HG03378 (cell line): ENCODE results near the gene GABRD.
"Not testable (repeated sequence)": the region's sequence is repeated elsewhere in the genome, so short reads cannot be mapped to it uniquely, and the experiment has no call there.

Experiments
- ATAC-seq: cut with Tn5 transposase; IDR thresholded peaks from one replicate; pipeline ENCODE4 v1.9.1; 2021; ENCODE audit warnings: mild to moderate bottlenecking, moderate library complexity; ENCODE audit not compliant: unreplicated experiment

Gene GABRD, protein sequence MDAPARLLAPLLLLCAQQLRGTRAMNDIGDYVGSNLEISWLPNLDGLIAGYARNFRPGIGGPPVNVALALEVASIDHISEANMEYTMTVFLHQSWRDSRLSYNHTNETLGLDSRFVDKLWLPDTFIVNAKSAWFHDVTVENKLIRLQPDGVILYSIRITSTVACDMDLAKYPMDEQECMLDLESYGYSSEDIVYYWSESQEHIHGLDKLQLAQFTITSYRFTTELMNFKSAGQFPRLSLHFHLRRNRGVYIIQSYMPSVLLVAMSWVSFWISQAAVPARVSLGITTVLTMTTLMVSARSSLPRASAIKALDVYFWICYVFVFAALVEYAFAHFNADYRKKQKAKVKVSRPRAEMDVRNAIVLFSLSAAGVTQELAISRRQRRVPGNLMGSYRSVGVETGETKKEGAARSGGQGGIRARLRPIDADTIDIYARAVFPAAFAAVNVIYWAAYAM

DNA sequence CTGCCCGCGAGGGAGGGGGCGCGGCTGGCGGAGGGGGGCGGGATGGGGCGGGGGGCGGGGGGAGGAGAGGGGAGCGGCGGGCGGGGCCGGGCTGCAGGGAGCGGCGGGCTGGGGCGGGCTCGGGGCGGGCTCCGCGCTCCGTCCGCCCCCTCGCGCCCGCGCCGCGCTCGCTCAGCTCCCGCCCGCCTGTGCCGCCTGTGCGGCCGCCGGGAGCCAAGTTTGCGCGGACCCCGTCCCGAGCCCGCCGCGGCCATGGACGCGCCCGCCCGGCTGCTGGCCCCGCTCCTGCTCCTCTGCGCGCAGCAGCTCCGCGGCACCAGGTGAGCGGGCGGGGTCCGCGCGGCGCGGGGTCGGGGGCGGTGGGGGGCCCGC is at the start of gene GABRD:
Gene GABRD (plus strand): TSS at position 174 of the 372 bp plus-strand sequence. CDS start 79 bp downstream, at position 253.
- no peak for ATAC-seq

DNA sequence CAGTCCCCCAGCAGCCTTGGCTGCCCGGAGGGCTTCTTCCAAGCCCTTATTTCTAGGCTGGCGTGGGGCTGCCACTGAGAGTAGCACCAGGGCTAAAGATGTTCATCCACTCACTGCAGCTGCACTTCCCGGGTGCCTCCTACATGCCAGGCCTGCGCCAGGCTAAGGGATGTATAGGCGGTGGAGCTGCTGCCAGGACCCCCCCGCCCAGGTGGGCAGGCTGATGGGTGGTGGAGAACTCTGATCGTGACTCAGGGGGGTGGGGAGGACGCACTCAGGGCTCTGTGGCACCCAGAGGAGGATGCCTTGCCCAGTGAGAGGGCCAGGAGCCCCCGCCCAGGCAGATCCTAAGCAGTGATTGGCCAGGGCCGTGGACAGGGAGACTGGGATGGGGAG is 49.6 kb upstream of the GABRD start:
- ATAC-seq, result no peak

DNA sequence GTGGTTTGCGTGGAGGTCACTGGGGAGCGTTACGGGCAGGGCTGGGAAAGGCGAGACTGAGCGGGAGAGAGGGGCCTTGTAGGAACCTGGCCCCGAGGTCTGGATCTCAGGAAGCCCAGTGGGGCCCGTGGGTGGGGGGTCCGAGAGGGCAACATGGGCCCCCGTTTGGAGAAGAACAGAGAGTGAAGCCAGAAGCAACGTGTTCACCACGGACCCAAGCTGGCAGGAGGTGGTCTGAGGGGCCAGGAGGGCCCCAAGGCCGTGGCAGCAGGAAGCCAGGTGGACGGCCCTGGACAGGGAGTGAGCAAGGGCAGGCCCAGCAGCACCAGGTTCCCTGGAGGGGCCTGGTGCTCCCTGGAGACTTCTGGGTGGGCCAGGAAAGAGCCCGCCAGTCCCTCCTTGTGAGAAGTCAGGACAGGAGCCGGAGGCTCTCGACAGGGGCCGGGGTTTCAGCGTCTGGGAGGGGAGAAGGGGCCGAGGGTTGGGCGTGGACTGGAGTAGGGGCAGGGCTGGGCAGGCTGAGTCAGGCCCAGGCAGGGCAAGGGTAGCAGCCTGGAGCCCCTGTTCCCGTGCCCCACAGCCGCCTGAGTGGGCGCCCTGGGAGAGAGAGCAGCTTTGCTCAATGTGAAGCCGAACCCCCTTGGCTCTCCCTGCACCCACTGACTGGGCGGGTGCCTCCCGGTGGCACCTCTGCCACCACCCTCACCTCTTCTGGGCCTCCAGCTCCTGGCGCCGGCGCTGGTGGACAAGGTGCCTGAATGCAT is 49.0 kb upstream of the GABRD start:
- no peak for ATAC-seq

DNA sequence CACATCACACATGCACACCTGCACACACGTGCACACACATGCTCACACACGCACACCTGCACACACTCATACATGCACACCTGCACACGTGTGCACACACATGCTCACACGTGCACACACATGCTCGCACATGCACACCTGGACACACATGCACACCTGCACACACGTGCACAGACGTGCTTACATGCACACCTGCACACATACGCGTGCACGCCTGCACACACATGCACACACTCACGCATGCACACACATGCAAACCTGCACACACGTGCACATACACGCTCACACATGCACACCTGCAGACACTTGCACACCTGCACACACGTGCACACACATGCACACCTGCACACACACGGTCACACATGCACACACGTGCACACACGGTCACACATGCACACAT is 48.1 kb upstream of the GABRD start:
- no peak for ATAC-seq

DNA sequence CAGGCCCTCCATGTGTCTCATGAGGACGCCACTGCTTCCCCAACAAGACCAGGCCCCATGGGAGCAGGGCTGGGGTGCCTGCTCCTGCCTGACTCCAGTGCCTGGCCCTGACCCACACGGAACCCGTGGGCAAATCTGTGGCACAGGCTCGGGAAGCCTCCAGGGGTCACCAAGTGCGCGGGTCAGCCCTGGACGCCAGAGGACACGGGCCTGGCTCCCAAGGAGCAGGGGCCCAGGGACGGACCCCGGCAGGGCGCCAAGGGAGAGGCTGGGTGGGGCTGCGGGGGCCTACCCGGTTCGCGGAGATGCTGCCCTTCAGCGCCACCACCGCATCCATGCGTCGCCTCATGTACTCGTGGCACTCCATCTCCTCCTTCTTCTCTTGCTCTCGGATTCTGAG is 47.5 kb upstream of the GABRD start:
- ATAC-seq, result no peak

DNA sequence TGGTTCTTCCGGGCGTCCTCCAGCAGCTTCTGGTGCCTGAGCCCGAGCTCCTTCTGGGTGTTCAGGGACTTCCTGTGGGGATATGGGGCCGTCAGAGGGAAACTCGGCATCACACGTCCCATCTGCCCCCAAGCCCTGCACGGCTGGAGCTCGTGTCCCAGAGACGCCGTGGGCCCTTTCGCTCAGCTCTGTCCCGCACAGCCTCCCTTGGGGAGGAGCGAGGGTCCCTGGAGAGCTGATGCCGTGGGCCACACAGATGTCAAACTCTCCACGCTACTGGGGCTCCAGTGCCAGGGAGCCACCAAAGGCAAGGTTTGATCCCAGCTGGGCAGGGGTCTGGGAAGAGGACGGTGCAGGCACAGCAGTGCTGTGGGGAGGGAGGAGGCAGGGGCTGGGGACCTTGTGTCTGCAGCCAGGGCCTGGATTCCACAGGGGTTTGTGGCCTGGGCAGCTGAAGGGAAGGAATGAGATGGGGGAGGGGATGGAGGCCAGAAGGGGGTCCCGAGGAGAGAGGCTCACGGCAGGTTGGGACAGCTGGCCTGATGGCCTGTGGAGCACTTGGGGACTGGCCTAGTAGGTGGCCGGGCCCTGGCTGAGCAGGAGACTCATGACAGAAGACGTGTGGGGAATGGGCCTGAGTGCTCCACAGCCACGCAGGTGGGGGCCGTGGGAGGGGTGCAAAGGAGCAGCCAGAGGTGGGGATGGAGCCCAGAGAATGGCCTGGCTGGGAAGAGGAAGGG is 46.0 kb upstream of the GABRD start:
- ATAC-seq, result no peak

DNA sequence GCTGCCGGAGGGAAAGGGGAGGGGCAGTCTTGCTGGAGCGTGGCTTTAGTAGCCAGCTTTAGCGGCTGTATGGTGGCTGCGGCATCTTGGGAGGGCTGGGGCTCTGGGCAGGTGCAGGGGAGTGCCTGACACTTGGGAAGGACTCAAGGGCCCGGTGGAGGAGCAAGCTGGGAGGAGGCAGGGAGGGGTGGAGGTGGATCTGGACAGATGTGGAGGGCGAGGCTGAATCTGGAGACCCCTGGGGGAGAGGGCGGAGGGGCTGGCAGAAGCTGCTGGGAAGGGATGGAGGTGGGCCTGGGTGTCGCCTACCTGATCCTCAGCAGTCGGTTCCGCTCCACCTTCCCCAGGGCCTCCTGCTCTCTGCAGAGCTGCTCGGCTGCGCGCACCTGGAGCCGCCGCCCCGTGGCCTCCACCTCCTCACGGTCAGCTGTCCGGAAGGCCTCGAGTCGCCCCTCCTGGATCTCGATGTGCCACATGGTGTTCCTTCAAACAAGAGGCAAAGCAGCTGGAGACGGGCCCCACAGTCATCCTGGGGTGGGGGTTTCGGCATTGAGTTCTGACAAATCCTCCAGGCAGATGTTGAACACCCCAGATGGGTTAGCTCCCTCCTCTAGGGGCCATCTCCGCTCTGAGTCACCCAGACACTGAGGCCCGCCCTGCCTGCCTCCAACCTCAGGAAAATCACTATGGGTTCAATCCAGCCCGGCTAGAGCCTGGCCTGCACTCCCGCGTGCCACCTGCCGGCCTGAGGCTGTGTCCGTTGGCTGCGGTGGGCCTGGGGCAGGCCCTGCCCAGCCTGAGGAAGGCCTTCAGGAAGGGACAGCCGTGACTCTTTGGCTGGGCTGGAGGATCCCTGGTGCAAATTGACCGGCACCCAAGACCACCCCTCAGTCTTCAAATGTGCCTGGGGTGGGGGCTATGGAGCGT is 45.2 kb upstream of the GABRD start:
- ATAC-seq, result no peak

DNA sequence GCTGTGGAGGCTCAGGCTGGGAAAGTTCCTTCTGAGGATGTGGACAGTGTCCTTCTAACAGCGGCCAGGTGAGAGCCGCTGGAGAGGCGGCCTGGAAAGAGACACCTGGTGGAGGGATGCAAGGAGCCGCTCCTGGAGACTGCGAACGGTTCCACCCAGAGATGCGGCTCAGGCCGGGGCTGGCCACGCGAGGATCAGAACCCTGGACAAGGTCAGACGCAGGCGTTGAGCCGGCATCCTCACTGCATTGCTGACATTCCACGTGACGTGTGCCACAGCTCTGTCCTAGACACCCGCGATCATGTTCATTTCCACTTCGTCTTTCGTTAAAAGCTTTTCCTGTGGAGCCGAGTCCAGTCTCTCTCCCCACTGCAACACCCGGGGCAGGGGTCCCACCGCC is 44.3 kb upstream of the GABRD start:
- no peak for ATAC-seq

DNA sequence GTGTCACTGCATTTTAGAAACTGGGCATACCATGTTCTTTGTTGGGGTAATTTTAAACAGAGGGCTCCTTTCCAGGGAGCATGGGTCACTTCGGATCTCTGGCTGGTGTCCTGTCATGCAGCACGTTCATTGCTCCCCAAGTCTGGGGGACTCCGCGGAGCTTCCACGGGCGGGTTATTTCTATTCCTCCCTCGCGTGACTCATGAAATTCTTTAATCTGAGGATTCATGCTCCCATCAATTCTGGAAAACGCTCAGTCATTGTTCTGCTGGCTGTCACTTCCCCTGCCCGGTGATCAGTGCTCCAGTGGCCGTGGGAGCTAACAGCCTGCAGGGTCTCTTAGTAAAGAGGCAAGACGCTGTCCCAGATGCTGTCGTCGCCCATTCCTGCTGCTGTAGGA is 43.6 kb upstream of the GABRD start:
- no peak for ATAC-seq

DNA sequence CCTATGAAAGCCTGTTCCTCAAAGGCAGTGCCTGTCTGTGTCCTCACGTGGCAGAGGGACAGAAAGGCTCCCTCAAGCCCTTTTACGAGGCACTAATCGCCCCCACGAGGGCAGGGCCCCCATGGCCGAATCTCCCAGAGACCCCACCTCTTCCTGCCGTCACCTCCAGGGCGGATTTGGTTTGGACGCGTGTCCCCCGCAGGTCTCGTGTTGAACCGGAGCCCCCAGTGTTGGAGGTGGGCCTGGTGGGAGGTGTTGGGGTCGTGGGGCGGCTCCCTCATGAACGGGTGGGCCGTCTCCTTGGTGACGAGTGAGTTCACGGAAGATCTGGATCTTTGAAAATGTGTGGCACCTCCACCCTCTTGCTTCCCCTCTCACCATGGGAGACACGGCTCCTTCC is 43.1 kb upstream of the GABRD start:
- ATAC-seq, result no peak

DNA sequence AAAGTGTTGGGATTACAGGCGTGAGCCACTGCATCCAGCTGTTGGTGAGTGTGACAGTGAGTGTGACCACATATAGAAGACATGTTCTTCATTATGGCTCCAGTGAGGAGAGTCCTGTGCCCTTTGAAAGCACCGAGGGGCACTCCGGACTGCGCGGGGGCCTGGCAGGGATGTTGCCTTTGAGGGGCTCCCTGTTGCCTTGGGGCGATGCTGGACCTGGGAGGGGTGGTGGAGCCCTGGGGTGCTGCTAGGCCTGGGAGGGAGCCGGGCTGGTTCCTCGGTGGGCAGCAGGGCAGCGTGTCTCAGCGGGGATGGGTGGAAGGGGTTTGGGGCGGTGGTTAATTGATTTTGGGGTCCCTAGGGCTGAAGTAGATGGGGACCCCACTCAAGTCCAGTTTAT is 41.0 kb upstream of the GABRD start:
- ATAC-seq, result no peak

DNA sequence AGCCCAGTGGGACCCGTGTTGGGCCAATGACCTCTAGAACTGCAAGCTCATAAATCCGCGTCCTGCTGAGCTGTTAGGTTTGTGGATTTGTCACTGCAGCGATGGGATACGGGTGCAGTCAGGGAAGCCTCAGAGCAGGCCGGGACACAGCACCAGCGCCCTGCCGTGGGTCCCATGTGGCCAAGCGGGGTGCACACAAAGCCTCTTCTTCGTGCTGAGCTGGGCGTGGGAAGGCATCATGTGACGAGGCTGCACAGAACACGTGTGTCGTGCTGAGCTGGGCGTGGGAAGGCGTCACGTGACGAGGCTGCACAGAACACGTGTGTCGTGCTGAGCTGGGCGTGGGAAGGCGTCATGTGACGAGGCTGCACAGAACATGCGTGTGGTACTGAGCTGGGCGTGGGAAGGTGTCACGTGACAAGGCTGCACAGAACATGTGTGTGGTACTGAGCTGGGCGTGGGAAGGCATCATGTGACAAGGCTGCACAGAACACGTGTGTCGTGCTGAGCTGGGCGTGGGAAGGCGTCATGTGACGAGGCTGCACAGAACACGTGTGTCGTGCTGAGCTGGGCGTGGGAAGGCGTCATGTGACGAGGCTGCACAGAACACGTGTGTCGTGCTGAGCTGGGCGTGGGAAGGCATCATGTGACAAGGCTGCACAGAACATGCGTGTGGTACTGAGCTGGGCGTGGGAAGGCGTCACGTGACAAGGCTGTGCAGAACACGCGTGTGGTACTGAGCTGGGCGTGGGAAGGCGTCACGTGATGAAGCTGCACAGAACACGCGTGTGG is 40.3 kb upstream of the GABRD start:
- not testable (repeated sequence) for ATAC-seq

DNA sequence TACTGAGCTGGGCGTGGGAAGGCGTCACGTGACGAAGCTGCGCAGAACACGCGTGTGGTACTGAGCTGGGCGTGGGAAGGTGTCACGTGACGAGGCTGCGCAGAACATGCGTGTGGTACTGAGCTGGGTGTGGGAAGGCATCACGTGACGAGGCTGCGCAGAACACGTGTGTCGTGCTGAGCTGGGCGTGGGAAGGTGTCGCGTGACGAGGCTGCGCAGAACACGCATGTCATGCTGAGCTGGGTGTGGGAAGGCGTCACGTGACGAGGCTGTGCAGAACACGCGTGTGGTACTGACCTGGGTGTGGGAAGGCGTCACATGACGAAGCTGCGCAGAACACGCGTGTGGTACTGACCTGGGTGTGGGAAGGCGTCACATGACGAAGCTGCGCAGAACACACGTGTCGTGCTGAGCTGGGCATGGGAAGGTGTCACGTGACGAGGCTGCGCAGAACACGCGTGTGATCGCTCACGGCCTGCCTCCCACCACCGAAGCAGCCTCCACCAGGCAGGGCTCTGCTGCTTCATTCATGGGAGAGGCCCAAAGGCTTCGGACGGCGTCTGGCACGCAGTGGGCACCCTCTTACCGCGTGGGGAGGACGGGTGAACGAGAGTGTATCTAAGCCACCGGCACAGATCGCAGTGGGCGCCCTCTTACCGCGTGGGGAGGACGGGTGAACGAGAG is 39.5 kb upstream of the GABRD start:
- no peak for ATAC-seq

DNA sequence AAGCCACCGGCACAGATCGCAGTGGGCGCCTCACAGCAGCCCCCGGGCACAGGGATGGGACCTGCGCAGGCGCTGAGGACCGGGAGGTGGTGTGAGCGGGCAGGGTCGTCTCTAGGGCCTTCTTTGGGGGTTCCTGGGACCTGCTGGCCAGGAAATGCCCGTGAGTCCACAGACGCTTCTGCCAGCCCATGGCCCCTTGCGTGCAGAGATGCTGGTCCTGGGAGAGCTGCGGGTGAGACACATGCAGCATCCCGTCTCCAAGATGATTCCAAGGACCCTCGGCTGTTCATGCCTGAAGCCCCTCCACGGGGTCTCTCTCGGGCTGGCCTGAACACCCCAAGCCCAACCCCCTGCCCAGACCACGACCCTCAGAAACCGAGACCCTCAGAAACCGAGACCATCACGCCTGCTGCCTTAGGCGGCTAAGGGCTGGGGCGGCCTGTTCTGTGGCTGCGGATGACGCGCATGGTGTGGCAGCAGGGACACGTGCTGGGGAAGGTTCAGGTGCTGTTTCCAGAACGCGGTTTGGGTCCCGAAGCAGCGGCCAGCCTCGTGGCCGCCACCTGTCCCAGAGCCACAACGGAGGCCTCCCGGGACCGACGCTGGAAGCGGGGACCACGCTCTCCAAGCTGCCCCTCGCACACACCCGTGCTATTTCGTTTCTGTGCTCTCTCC is 38.5 kb upstream of the GABRD start:
- no peak for ATAC-seq

DNA sequence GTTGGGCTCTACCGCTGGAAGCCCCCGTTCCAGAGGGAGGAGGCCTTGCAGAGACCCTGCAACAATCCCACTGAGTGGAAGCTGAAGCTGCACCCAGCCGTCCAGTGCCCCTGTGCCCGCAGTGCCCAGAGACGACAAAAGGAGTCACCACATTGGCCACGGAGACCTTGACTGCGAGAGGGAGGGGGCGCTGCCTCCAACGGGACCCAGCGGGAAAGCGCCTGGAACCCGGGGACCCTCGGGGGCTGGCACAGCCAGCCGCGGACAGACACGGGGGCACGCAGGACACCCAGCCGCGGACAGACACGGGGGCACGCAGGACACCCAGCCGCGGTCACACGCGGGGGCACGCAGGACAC is 38.0 kb upstream of the GABRD start:
- no peak for ATAC-seq

DNA sequence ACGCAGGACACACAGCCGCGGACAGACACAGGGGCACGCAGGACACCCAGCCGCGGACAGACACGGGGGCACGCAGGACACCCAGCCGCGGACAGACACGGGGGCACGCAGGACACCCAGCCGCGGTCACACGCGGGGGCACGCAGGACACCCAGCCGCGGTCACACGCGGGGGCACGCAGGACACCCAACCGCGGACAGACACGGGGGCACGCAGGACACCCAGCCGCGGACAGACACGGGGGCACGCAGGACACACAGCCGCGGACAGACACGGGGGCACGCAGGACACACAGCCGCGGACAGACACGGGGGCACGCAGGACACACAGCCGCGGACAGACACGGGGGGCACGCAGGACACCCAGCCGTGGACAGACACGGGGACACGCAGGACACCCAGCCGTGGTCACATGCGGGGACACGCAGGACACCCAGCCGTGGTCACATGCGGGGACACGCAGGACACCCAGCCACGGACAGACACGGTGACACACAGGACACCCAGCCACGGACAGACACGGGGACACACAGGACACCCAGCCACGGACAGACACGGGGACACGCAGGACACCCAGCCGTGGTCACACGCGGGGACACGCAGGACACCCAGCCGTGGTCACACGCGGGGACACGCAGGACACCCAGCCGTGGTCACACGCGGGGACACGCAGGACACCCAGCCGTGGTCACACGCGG is 37.4 kb upstream of the GABRD start:
- ATAC-seq, result not testable (repeated sequence)

DNA sequence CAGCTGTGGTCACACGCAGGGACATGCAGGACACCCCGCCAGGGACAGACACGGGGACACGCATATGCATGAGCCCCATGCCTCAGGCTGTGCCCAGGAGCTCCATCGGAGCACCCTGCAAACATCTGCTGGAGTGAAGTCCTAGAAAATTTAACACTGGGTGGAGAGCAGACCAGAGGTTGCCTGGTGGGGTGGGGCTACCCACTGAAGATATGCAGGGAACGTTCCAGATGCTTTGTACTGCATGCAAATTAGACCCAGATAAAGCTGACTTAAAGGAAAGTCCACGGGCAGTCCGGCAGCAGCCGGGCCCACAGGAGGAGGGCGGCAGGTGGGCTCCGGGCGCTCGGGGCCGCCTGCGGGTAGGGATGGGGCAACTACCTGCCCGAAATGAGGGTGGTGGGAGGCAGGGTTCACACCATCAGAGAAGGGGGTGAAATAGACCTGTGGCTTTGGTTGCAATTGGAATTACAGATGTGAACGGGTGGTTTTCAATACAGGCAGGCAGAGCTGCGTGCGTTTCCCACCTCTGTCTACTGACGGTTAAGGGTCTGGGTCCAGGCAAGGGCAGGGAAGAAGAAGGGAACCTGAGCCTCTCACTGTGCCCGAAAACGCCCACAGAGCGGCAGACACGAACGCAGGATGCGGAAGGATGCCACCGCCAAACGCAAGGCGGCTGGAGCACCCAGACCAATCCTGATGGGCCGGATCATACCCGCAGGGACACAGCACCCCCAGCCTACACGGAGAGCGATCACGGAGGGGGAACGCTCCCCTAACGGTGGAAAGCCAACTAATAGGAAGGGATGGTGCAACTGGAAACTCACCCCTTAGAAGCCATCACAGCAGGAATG is 36.5 kb upstream of the GABRD start:
- no peak for ATAC-seq
